Activated CD4-positive, alpha-beta T cell treated with anti-CD3 and anti-CD28 coated beads, Interleukin-2, amount 10 ng/mL, durations not matched to agents 24 days and 14 days (primary cell): ENCODE data around the gene ZFP69B. TPM values are rescaled to one million over a fixed set of nuclear protein-coding genes. Genes with fewer than 3 reads are reported as not detected.
"Not testable (repeated sequence)": the region's sequence is repeated elsewhere in the genome, so short reads cannot be mapped to it uniquely, and the experiment has no call there.

Experiments used
- DNase-seq: peaks from one replicate; pipeline ENCODE4 v3.0.0; 2022
- H3K27ac Mint-ChIP-seq: one replicate; pipeline ENCODE4 v1.8.0; 2022; ENCODE audit warnings: mild to moderate bottlenecking, mixed read lengths
- H3K27me3 Mint-ChIP-seq: one replicate; pipeline ENCODE4 v1.8.0; 2022; ENCODE audit warnings: mixed read lengths
- H3K36me3 Mint-ChIP-seq: one replicate; pipeline ENCODE4 v1.8.0; 2022; ENCODE audit warnings: low read depth, mild to moderate bottlenecking, mixed read lengths
- H3K4me1 Mint-ChIP-seq: one replicate; pipeline ENCODE4 v1.8.0; 2021; ENCODE audit warnings: mixed read lengths
- H3K4me3 Mint-ChIP-seq: one replicate; pipeline ENCODE4 v1.8.0; 2022; ENCODE audit warnings: mild to moderate bottlenecking, moderate library complexity, mixed read lengths
- H3K9me3 Mint-ChIP-seq: one replicate; pipeline ENCODE4 v1.8.0; 2021; ENCODE audit warnings: mixed read lengths
- intact Hi-C: fragments of 100-400 bp; cut with micrococcal nuclease; formaldehyde crosslinking; loops from one replicate; pipeline ENCODE4 v1.15.1; 2023
- total RNA-seq: library from RNA; stranded (reverse); gene quantifications from 2 replicates; pipeline ENCODE4 v1.2.3, GENCODE V29; 2022

ZFP69B gene
- total RNA-seq, 1 donor from 2014 or later = 6.3 TPM

DNA sequence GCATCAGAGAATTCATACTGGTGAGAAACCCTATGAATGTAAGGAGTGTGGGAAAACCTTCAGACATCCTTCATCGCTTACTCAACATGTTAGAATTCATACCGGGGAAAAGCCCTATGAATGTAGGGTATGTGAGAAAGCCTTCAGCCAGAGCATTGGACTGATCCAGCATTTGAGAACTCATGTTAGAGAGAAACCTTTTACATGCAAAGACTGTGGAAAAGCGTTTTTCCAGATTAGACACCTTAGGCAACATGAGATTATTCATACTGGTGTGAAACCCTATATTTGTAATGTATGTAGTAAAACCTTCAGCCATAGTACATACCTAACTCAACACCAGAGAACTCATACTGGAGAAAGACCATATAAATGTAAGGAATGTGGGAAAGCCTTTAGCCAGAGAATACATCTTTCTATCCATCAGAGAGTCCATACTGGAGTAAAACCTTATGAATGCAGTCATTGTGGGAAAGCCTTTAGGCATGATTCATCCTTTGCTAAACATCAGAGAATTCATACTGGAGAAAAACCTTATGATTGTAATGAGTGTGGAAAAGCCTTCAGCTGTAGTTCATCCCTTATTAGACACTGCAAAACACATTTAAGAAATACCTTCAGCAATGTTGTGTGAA lies 12.8 kb downstream of the ZFP69B start:
- Mint-ChIP-seq H3K4me1 (peaks cover 7% of the 10 kb centered on the region), H3K4me3 (no peak overlapping the region), H3K27ac (no peak overlapping the region), H3K9me3 (peaks cover 49% of the 10 kb centered on the region), H3K27me3 (no peaks in the 10 kb centered on the region), H3K36me3 (peaks cover 83% of the 10 kb centered on the region)
- intact Hi-C loops = no loop called here
- no peak for DNase-seq

- DNase-seq = no peak
- Mint-ChIP-seq H3K36me3 (peaks cover 50% of the 10 kb centered on the region), H3K27me3 (no peaks in the 10 kb centered on the region), H3K4me3 (no peak overlapping the region), H3K9me3 (peaks cover 31% of the 10 kb centered on the region), H3K27ac (no peak overlapping the region), H3K4me1 (no peaks in the 10 kb centered on the region)
- intact Hi-C loops = no loop called here
Measured at GRCh38 chr1:40469327-40469726, 19.1 kb downstream of the ZFP69B start.

- Mint-ChIP-seq H3K36me3 (peaks cover 24% of the 10 kb centered on the region), H3K27me3 (no peaks in the 10 kb centered on the region), H3K4me3 (no peak overlapping the region), H3K4me1 (peaks cover 18% of the 10 kb centered on the region), H3K9me3 (peaks cover 17% of the 10 kb centered on the region), H3K27ac (no peak overlapping the region)
- intact Hi-C loops = no loop called here
- DNase-seq = no peak
Measured at GRCh38 chr1:40475268-40475667, 25.0 kb downstream of the ZFP69B start.

DNA sequence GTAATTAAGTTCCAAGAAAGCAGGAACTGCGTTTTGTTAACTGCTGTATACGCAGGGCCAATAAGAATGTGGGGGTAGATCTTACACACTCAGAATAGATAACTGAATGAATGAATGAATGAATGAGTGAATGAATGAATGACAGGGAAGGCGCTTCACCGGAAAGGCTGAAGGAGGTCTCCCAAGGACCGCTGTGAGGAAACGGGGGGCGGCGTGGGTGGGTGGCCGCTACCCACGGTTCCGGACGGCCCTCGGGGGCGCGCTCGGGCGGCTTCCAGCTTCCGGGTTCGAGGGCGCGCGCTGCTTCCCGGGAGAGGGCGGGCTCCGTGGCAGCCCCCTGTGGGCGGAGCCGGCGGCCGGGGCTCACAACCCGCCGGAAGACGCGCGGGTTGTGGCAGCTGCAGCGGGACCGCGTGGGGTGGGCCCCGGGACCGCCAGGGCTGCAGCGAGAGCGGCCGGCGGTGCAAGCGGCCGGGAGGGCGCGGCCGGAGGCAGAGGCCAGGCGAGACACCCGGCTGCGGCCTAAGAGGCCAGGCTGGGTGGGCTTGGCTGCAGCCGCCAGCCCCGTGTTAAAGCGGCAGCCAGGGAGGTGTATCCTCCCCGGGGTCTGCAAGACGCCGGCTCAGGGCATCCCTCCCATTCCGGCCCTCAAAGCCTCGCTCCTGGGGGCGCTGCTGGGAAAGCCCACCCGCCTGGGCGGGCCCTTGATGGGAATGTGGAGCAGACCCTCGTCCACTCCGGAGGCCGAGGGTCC lies 26.8 kb downstream of the ZFP69B start, which contains the start of gene ZFP69:
ZFP69 (plus strand) TSS at position 367 of the 754 bp plus-strand sequence. CDS start 2,072 bp downstream, outside the sequence.
- intact Hi-C loops = loop anchor here (2.0 kb wide), 2 partner anchors 26 to 32 kb away; partner anchors contain the start of genes EXO5 and ZFP69B
- peaks cover 22% of the 10 kb centered on the region for H3K9me3 Mint-ChIP-seq
- peaks cover 18% of the 10 kb centered on the region for H3K4me1 Mint-ChIP-seq
- H3K27ac Mint-ChIP-seq = peak within 1 kb of the TSS; percentile 45
- H3K4me3 Mint-ChIP-seq = peak within 1 kb of the TSS; percentile 77
- no peaks in the 10 kb centered on the region for H3K27me3 Mint-ChIP-seq
- peak; percentile 91 for DNase-seq
- peaks cover 38% of the 10 kb centered on the region for H3K36me3 Mint-ChIP-seq

DNA sequence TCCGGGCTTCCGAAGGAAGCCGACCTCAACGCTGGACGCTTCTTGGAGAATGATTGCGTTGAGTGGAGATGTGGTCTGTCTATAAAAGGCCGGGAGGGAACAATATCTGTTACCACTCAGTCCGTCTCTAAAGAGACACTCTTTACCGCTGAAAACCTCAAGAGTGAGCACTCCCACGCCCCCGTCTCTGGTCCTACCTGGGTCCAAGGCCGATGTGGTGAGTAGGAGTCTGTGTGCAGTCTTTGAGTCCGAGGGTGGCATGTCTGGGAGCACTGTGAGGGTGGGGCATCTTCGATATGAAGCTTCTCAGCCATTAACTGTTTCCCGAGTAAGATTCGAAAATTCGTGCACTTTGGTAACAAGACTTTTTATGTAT lies 27.4 kb downstream of the ZFP69B start:
- intact Hi-C loops = loop anchor here (2.0 kb wide), 2 partner anchors 27 to 31 kb away; partner anchors contain the start of genes EXO5 and ZFP69B
- Mint-ChIP-seq H3K27me3 (no peaks in the 10 kb centered on the region), H3K4me3 (peak overlapping the region; percentile 75), H3K36me3 (peaks cover 42% of the 10 kb centered on the region), H3K9me3 (peaks cover 24% of the 10 kb centered on the region), H3K27ac (peak overlapping the region; percentile 45), H3K4me1 (peaks cover 18% of the 10 kb centered on the region)
- DNase-seq = peak; percentile 67

DNA sequence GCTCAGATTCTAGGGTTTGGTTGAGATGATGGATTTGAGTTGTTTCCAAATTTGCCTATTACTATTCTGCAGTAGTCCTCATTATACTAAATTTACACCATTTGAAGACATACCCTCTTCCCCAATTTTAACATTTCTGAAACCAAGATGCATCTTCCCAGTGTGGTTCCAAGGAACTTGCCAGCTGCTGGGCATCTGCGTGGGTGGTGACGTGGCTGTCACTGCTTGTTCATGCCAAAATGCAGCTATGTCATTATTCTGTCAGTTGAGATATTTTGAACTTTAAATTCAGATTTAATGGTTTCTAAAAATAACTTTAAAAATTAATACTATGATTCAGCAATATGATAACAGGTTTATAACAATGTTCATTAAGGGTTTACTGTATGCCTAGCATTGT lies 28.0 kb downstream of the ZFP69B start:
- H3K27ac Mint-ChIP-seq = peak overlapping the region; percentile 45
- no peak for DNase-seq
- H3K4me3 Mint-ChIP-seq = peak overlapping the region; percentile 75
- H3K36me3 Mint-ChIP-seq = peaks cover 45% of the 10 kb centered on the region
- peaks cover 21% of the 10 kb centered on the region for H3K9me3 Mint-ChIP-seq
- intact Hi-C loops = no loop called here
- peaks cover 18% of the 10 kb centered on the region for H3K4me1 Mint-ChIP-seq
- H3K27me3 Mint-ChIP-seq = no peaks in the 10 kb centered on the region

- Mint-ChIP-seq H3K4me1 (peaks cover 18% of the 10 kb centered on the region), H3K4me3 (no peak overlapping the region), H3K36me3 (peaks cover 52% of the 10 kb centered on the region), H3K27ac (no peak overlapping the region), H3K27me3 (no peaks in the 10 kb centered on the region), H3K9me3 (peaks cover 24% of the 10 kb centered on the region)
- intact Hi-C loops = no loop called here
- DNase-seq = peak; percentile 59
Measured at GRCh38 chr1:40479156-40479555, 28.9 kb downstream of the ZFP69B start.

DNA sequence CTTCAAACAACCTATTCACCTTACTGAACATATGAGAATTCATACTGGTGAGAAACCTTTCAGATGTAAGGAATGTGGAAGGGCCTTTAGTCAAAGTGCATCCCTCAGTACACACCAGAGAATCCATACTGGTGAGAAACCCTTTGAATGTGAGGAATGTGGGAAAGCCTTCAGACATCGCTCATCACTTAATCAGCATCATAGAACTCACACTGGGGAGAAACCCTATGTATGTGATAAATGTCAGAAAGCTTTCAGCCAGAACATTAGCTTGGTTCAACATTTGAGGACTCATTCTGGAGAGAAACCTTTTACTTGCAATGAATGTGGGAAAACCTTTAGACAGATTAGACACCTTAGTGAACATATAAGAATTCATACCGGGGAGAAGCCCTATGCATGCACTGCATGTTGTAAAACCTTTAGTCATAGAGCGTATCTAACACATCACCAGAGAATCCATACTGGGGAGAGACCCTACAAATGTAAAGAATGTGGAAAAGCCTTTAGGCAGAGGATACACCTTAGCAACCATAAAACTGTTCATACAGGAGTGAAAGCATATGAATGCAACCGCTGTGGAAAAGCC lies 45.1 kb downstream of the ZFP69B start:
- Mint-ChIP-seq H3K27me3 (no peaks in the 10 kb centered on the region), H3K4me3 (no peak overlapping the region), H3K4me1 (no peaks in the 10 kb centered on the region), H3K9me3 (peaks cover 46% of the 10 kb centered on the region), H3K27ac (no peak overlapping the region), H3K36me3 (peaks cover 71% of the 10 kb centered on the region)
- DNase-seq = no peak
- intact Hi-C loops = no loop called here

GRCh38 chr1:40502651-40503050 lies 52.4 kb downstream of the ZFP69B start:
- H3K36me3 Mint-ChIP-seq = peaks cover 57% of the 10 kb centered on the region
- H3K27ac Mint-ChIP-seq, H3K4me3 Mint-ChIP-seq, H3K27me3 Mint-ChIP-seq, intact Hi-C loops, DNase-seq, H3K4me1 Mint-ChIP-seq: not testable (repeated sequence)
- peaks cover 24% of the 10 kb centered on the region for H3K9me3 Mint-ChIP-seq

DNA sequence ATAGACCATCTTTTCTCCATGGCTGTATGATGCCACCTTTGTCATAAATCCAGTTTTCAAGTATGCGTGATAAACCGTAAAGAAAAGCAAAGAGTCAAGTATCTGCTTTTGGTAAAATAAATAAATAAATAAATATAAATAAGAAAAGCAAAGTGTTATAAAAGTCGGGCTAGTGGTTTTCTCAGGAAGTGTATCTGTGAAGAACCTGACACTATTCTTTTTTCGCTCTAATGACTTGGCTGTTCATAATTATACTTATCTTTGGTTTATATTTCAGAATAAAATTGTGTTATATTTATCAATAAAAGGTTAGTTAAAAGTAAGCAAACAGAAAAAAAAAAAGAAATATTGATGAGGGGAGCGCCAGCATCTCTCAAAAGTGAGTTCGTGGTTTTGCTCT lies 57.7 kb downstream of the ZFP69B start:
- intact Hi-C loops = loop anchor here (1.0 to 2.0 kb wide), 3 partner anchors 25 to 57 kb away; partner anchors contain the start of gene ZFP69
- Mint-ChIP-seq H3K27me3 (no peaks in the 10 kb centered on the region), H3K9me3 (peaks cover 21% of the 10 kb centered on the region), H3K36me3 (peaks cover 52% of the 10 kb centered on the region), H3K4me3 (peak overlapping the region; percentile 88), H3K4me1 (peaks cover 11% of the 10 kb centered on the region), H3K27ac (peak overlapping the region; percentile 88)
- no peak for DNase-seq

GRCh38 chr1:40508375-40509341 lies 58.4 kb downstream of the ZFP69B start, which contains the start of gene EXO5:
Gene EXO5, plus strand, starts transcription at chr1:40508767. Its CDS starts 5,778 bp downstream, at chr1:40514545.
- intact Hi-C loops = loop anchor here (1.0 to 2.0 kb wide), 3 partner anchors 24 to 57 kb away; partner anchors contain the start of gene ZFP69
- Mint-ChIP-seq H3K27me3 (no peaks in the 10 kb centered on the region), H3K4me1 (peaks cover 11% of the 10 kb centered on the region), H3K27ac (peak within 1 kb of the TSS; percentile 88), H3K4me3 (peak within 1 kb of the TSS; percentile 88), H3K36me3 (peaks cover 54% of the 10 kb centered on the region), H3K9me3 (peaks cover 21% of the 10 kb centered on the region)
- peak; percentile 96 for DNase-seq
